H1 (cell line): ENCODE measurements around the gene MBD3L4. TPM values are rescaled to one million over a fixed set of nuclear protein-coding genes. Genes with fewer than 3 reads are reported as not detected.

Experiments
- CTCF ChIA-PET: fragments of 300-600 bp; sonication (Branson Sonifier 250); formaldehyde crosslinking; loops from one replicate; lab custom pipeline; 2021; ENCODE audit not compliant: partially characterized antibody; lab: Charles Lee
- POLR2A ChIA-PET: fragments of 300-600 bp; sonication (Branson Sonifier 250); formaldehyde crosslinking; loops from one replicate; lab custom pipeline; 2021; ENCODE audit warnings: inconsistent platforms; ENCODE audit not compliant: partially characterized antibody; lab: Charles Lee
- DNase-seq, 2 experiments: peaks; one replicate each; pipeline versions ENCODE4 v3.0.0 to v3.0.0-alpha.2; 2010 to 2022; ENCODE audit warnings: low spot score in 2 of 2, low read depth in 1 of 2, mixed read lengths in 1 of 2
- FAIRE-seq: peaks from 2 replicates; lab custom pipeline; 2011; peaks lifted over from hg19 to GRCh38; lab: Jason Lieb, UNC
- H2AFZ ChIP-seq: 2 replicates; pipeline ENCODE4 v1.8.1; 2012; ENCODE audit warnings: low read length, inconsistent platforms
- H2AK5ac ChIP-seq: 2 replicates; pipeline ENCODE4 v1.6.1; 2013; ENCODE audit warnings: low read depth, low read length
- H2BK120ac ChIP-seq: replicated peaks from 2 replicates; pipeline ENCODE3; 2013; ENCODE audit warnings: low read depth, low read length, inconsistent platforms
- H2BK12ac ChIP-seq: 2 replicates; pipeline ENCODE4 v1.6.1; 2013; ENCODE audit warnings: low read depth, low read length
- H2BK15ac ChIP-seq: 2 replicates; pipeline ENCODE4 v1.6.1; 2013; ENCODE audit warnings: low read length
- H2BK20ac ChIP-seq: 2 replicates; pipeline ENCODE4 v1.6.1; 2013; ENCODE audit warnings: low read length
- H2BK5ac ChIP-seq: 2 replicates; pipeline ENCODE4 v1.6.1; 2013; ENCODE audit warnings: low read depth, low read length
- H3K14ac ChIP-seq: 2 replicates; pipeline ENCODE4 v1.6.1; 2013; ENCODE audit warnings: inconsistent platforms; ENCODE audit not compliant: insufficient read length
- H3K18ac ChIP-seq: 2 replicates; pipeline ENCODE4 v1.6.1; 2013; ENCODE audit warnings: low read length; ENCODE audit errors: extremely low read depth
- H3K23ac ChIP-seq: 2 replicates; pipeline ENCODE4 v1.6.1; 2013; ENCODE audit warnings: inconsistent platforms; ENCODE audit not compliant: insufficient read length
- H3K23me2 ChIP-seq: 2 replicates; pipeline ENCODE4 v1.6.1; 2013; ENCODE audit warnings: low read depth, low read length
- H3K27ac ChIP-seq: 2 replicates; pipeline ENCODE4 v1.6.1; 2011; ENCODE audit warnings: low read depth, low read length, inconsistent platforms
- H3K27me3 ChIP-seq, 4 experiments: replicated peaks in 1 of 4; 1 replicate in 1 of 4; 2 replicates in 3 of 4; pipeline versions ENCODE4 v1.6.1 to v1.8.1; 2011 to 2013; ENCODE audit warnings: low read length in 3 of 4, mild to moderate bottlenecking in 3 of 4, inconsistent platforms in 2 of 4, mixed read lengths in 2 of 4, moderate library complexity in 1 of 4; ENCODE audit not compliant: control insufficient read depth in 3 of 4, insufficient read depth in 3 of 4; ENCODE audit errors: extremely low read depth in 1 of 4
- H3K36me3 ChIP-seq, 4 experiments: 2 replicates each; pipeline versions ENCODE4 v1.6.1 to v1.8.1; 2011 to 2013; ENCODE audit warnings: mild to moderate bottlenecking in 4 of 4, low read length in 3 of 4, moderate library complexity in 2 of 4, control low read depth in 1 of 4, inconsistent platforms in 1 of 4; ENCODE audit not compliant: insufficient read depth in 4 of 4, control insufficient read depth in 2 of 4
- H3K4ac ChIP-seq: replicated peaks from 2 replicates; pipeline ENCODE3; 2013; ENCODE audit warnings: low read length, low read depth, mixed read lengths, inconsistent platforms; ENCODE audit not compliant: insufficient read length
- H3K4me1 ChIP-seq, 4 experiments: replicated peaks in 1 of 4; 1 replicate in 1 of 4; 2 replicates in 3 of 4; pipeline versions ENCODE4 v1.6.1 to v1.8.1; 2011 to 2013; ENCODE audit warnings: low read length in 3 of 4, inconsistent platforms in 2 of 4, mixed read lengths in 1 of 4; ENCODE audit not compliant: insufficient read depth in 4 of 4, control insufficient read depth in 3 of 4
- H3K4me2 ChIP-seq, 2 experiments: 2 replicates each; pipeline versions ENCODE4 v1.6.1 to v1.8.1; 2011 to 2013; ENCODE audit warnings: low read depth in 2 of 2, low read length in 2 of 2, control low read depth in 1 of 2, inconsistent platforms in 1 of 2, mild to moderate bottlenecking in 1 of 2; ENCODE audit not compliant: insufficient read depth in 1 of 2
- H3K4me3 ChIP-seq, 4 experiments: fragments of 200-600, 300-600 bp in 1 of 4; sonication (generic), shearing (Covaris generic), sonication (Bioruptor Twin) in 1 of 4; 2 replicates each; pipeline versions ENCODE4 v1.5.1 to v1.8.1; 2011 to 2016; ENCODE audit warnings: low read length in 4 of 4, low read depth in 3 of 4, control low read depth in 2 of 4, inconsistent platforms in 2 of 4, mild to moderate bottlenecking in 2 of 4, mixed read lengths in 1 of 4, moderate library complexity in 1 of 4; ENCODE audit not compliant: insufficient read depth in 2 of 4; ENCODE audit errors: extremely low read depth in 1 of 4
- H3K56ac ChIP-seq: replicated peaks from 2 replicates; pipeline ENCODE3; 2013; ENCODE audit warnings: low read depth, mild to moderate bottlenecking, mixed read lengths, low read length, inconsistent platforms; ENCODE audit not compliant: insufficient read length
- H3K79me1 ChIP-seq: 2 replicates; pipeline ENCODE4 v1.6.1; 2013; ENCODE audit warnings: low read depth, low read length, control low read depth
- H3K79me2 ChIP-seq, 2 experiments: 2 replicates each; pipeline versions ENCODE4 v1.6.1 to v1.8.1; 2012 to 2013; ENCODE audit warnings: low read length in 2 of 2, mild to moderate bottlenecking in 2 of 2, inconsistent platforms in 1 of 2; ENCODE audit not compliant: insufficient read depth in 2 of 2, control insufficient read depth in 1 of 2
- H3K9ac ChIP-seq, 4 experiments: replicated peaks in 1 of 4; 1 replicate in 1 of 4; 2 replicates in 3 of 4; pipeline versions ENCODE4 v1.6.1 to v1.8.1; 2011 to 2013; ENCODE audit warnings: low read depth in 3 of 4, low read length in 3 of 4, control low read depth in 2 of 4, mild to moderate bottlenecking in 2 of 4, moderate library complexity in 2 of 4, inconsistent platforms in 1 of 4; ENCODE audit errors: extremely low read depth in 1 of 4
- H3K9me3 ChIP-seq, 2 experiments: 2 replicates each; pipeline versions ENCODE4 v1.6.1 to v1.8.1; 2012 to 2013; ENCODE audit warnings: mild to moderate bottlenecking in 2 of 2, moderate library complexity in 2 of 2, control low read depth in 1 of 2, inconsistent platforms in 1 of 2, low read depth in 1 of 2, low read length in 1 of 2, mixed read lengths in 1 of 2; ENCODE audit not compliant: insufficient read depth in 2 of 2
- H4K20me1 ChIP-seq, 2 experiments: replicated peaks in 1 of 2; 2 replicates each; pipeline versions ENCODE3 to v1.8.1; 2011 to 2013; ENCODE audit warnings: inconsistent platforms in 2 of 2, low read length in 2 of 2, mild to moderate bottlenecking in 1 of 2; ENCODE audit not compliant: insufficient read depth in 2 of 2, control insufficient read depth in 1 of 2
- H4K5ac ChIP-seq: 2 replicates; pipeline ENCODE4 v1.6.1; 2013; ENCODE audit warnings: low read length, low read depth, mixed read lengths, inconsistent platforms; ENCODE audit not compliant: insufficient read length
- H4K8ac ChIP-seq: 2 replicates; pipeline ENCODE4 v1.8.0; 2013; ENCODE audit warnings: mild to moderate bottlenecking, moderate library complexity, low read length, inconsistent platforms; ENCODE audit not compliant: insufficient read depth; ENCODE audit errors: extremely low read depth
- H4K91ac ChIP-seq: replicated peaks from 2 replicates; pipeline ENCODE3; 2013; ENCODE audit warnings: low read length, mixed read lengths, inconsistent platforms; ENCODE audit not compliant: insufficient read length
- ATF3 ChIP-seq: IDR thresholded peaks from 2 replicates; pipeline ENCODE4 v1.6.1; 2011; ENCODE audit warnings: low read depth, mild to moderate bottlenecking, low read length; ENCODE audit not compliant: insufficient read depth
- BACH1 ChIP-seq: IDR thresholded peaks from 2 replicates; pipeline ENCODE4 v1.6.1; 2012; ENCODE audit warnings: low read length, improper control_type of control experiment
- CEBPB ChIP-seq: IDR thresholded peaks from 2 replicates; pipeline ENCODE4 v1.6.1; 2012; ENCODE audit warnings: low read depth, low read length
- CHD2 ChIP-seq: IDR thresholded peaks from 2 replicates; pipeline ENCODE4 v1.6.1; 2012; ENCODE audit warnings: low read length, improper control_type of control experiment
- CREB1 ChIP-seq: IDR thresholded peaks from 2 replicates; pipeline ENCODE4 v1.6.1; 2012; ENCODE audit warnings: inconsistent platforms
- CTBP2 ChIP-seq: IDR thresholded peaks from 2 replicates; pipeline ENCODE4 v1.7.0; 2011; ENCODE audit warnings: borderline replicate concordance, mild to moderate bottlenecking, moderate library complexity, mixed read lengths, low read length; ENCODE audit not compliant: insufficient read depth, insufficient read length
- EZH2 ChIP-seq: fragments of 200-600 bp; sonication (generic); IDR thresholded peaks from 2 replicates; pipeline ENCODE4 v1.7.1; 2012; ENCODE audit warnings: low read depth, mild to moderate bottlenecking, moderate library complexity, low read length, inconsistent platforms; ENCODE audit not compliant: severe bottlenecking
- NANOG ChIP-seq: IDR thresholded peaks from 2 replicates; pipeline ENCODE4 v1.6.1; 2011; ENCODE audit warnings: low read length, low read depth, mild to moderate bottlenecking, inconsistent platforms; ENCODE audit not compliant: insufficient read depth, poor library complexity, severe bottlenecking
- SIX5 ChIP-seq: IDR thresholded peaks from 2 replicates; pipeline ENCODE4 v1.6.1; 2011; ENCODE audit warnings: mild to moderate bottlenecking, low read depth, low read length
- SP1 ChIP-seq: IDR thresholded peaks from 2 replicates; pipeline ENCODE4 v1.6.1; 2011; ENCODE audit warnings: low read depth, low read length
- SP2 ChIP-seq: IDR thresholded peaks from 2 replicates; pipeline ENCODE4 v1.6.1; 2012; ENCODE audit warnings: mild to moderate bottlenecking, low read length, inconsistent platforms
- TEAD4 ChIP-seq: IDR thresholded peaks from 2 replicates; pipeline ENCODE4 v1.6.1; 2012; ENCODE audit warnings: low read depth, low read length, inconsistent platforms, mixed read lengths
- YY1 ChIP-seq: IDR thresholded peaks from 2 replicates; pipeline ENCODE4 v1.6.1; 2011; ENCODE audit warnings: low read depth, mild to moderate bottlenecking, low read length
- WGBS, 2 experiments: shearing (Covaris generic) in 1 of 2; methylation state at CpG; one replicate each; pipeline versions ENCODE4 v1.1.6 to v1.1.7; 2013 to 2015; ENCODE audit warnings: low lambda C conversion rate in 2 of 2, mixed read lengths in 2 of 2, inconsistent platforms in 1 of 2, low coverage in 1 of 2, missing lambda C conversion rate in 1 of 2; ENCODE audit not compliant: insufficient replicate concordance in 2 of 2, insufficient coverage in 1 of 2, insufficient read length in 1 of 2; ENCODE audit errors: extremely low coverage in 1 of 2, missing lambda C conversion rate in 1 of 2; 5-methylcytosine and 5-hydroxymethylcytosine counted together
- polyA plus RNA-seq, 7 experiments: library from polyadenylated mRNA; depleted of rRNA in 3 of 7; stranded (reverse) in 5 of 7; unstranded in 2 of 7; fragments of >200 nt in 5 of 7; fragments of 200-250 nt in 2 of 7; gene quantifications; 1 replicate in 5 of 7; 2 replicates in 1 of 7; 4 replicates in 1 of 7; pipeline versions ENCODE4 v1.2.1 to v1.2.3, GENCODE V29; 2011 to 2013; ENCODE audit warnings: missing spikeins in 2 of 7, mixed read lengths in 2 of 7
- total RNA-seq: library from RNA; stranded (reverse); fragmentation: NEBNext Ultra II Directional; extraction: Animal tissue kit (Norgen Biotek cat#: 25700); gene quantifications from 2 replicates; pipeline ENCODE4 v1.2.1, GENCODE V29; 2021
- TF ChIP-seq, protein P1 (sequence below): IDR thresholded peaks from 2 replicates; pipeline ENCODE4 v1.6.1; 2012; ENCODE audit warnings: low read length, inconsistent platforms

Gene MBD3L4
- total and polyA plus RNA-seq, 2 of the 8 experiments (the other 6 are each of a cell fraction or from before 2014, with no cell fraction given) = not detected

GRCh38 chr19:6999933-7000332, 40.0 kb downstream of the MBD3L4 start:
- Histone ChIP-seq H2AK5ac (no peak overlapping the region), H3K4me3 (no peak overlapping the region), H2BK12ac (no peak overlapping the region), H4K91ac (no peak overlapping the region), H3K4me2 (no peak overlapping the region), H3K18ac (no peak overlapping the region), H3K14ac (no peak overlapping the region), H3K23ac (no peak overlapping the region), H3K27me3 (no peaks in the 10 kb centered on the region), H3K56ac (no peak overlapping the region), H2BK120ac (no peak overlapping the region), H3K4ac (no peak overlapping the region), H2BK5ac (no peak overlapping the region), H2BK20ac (no peak overlapping the region), H3K36me3 (no peaks in the 10 kb centered on the region; a peak in 2 of 8 replicates), H2AFZ (no peak overlapping the region), H2BK15ac (no peak overlapping the region), H4K8ac (no peak overlapping the region), H4K5ac (no peak overlapping the region), H4K20me1 (peaks cover 0 to 4% of the 10 kb centered on the region in 2 experiments), H3K4me1 (no peaks in the 10 kb centered on the region), H3K79me1 (no peaks in the 10 kb centered on the region), H3K9me3 (peaks cover 60 to 77% of the 10 kb centered on the region in 2 experiments), H3K23me2 (peaks cover 6% of the 10 kb centered on the region; the same call in 1 of the 2 replicates), H3K79me2 (no peaks in the 10 kb centered on the region), H3K9ac (no peak overlapping the region), H3K27ac (no peak overlapping the region)
- 83% methylated on average over 7 of the region's 7 CpGs; no CpG with 5 or more reads in 1 of the 2 experiments for WGBS, 2 experiments
- ChIA-PET CTCF (no interaction called here), POLR2A (no interaction called here)
- FAIRE-seq = no peak
- DNase-seq = no peak
- TF ChIP-seq CTBP2 (no peak), YY1 (no peak), BACH1 (no peak), CREB1 (no peak), NANOG (no peak), SIX5 (no peak), TEAD4 (no peak), ATF3 (no peak), SP2 (no peak), CHD2 (no peak), EZH2 (no peak), CEBPB (no peak), SP1 (no peak)
- TF ChIP-seq, protein P1, sequence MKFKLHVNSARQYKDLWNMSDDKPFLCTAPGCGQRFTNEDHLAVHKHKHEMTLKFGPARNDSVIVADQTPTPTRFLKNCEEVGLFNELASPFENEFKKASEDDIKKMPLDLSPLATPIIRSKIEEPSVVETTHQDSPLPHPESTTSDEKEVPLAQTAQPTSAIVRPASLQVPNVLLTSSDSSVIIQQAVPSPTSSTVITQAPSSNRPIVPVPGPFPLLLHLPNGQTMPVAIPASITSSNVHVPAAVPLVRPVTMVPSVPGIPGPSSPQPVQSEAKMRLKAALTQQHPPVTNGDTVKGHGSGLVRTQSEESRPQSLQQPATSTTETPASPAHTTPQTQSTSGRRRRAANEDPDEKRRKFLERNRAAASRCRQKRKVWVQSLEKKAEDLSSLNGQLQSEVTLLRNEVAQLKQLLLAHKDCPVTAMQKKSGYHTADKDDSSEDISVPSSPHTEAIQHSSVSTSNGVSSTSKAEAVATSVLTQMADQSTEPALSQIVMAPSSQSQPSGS = no peak
